ENCODE data around the gene GPN2. TPM values are rescaled to one million over a fixed set of nuclear protein-coding genes. Genes with fewer than 3 reads are reported as not detected.
"Not testable (repeated sequence)": the region's sequence is repeated elsewhere in the genome, so short reads cannot be mapped to it uniquely, and the experiment has no call there.

GPN2 gene
- total RNA-seq, 1 experiment from 2014 or later, result 41.9 TPM

DNA sequence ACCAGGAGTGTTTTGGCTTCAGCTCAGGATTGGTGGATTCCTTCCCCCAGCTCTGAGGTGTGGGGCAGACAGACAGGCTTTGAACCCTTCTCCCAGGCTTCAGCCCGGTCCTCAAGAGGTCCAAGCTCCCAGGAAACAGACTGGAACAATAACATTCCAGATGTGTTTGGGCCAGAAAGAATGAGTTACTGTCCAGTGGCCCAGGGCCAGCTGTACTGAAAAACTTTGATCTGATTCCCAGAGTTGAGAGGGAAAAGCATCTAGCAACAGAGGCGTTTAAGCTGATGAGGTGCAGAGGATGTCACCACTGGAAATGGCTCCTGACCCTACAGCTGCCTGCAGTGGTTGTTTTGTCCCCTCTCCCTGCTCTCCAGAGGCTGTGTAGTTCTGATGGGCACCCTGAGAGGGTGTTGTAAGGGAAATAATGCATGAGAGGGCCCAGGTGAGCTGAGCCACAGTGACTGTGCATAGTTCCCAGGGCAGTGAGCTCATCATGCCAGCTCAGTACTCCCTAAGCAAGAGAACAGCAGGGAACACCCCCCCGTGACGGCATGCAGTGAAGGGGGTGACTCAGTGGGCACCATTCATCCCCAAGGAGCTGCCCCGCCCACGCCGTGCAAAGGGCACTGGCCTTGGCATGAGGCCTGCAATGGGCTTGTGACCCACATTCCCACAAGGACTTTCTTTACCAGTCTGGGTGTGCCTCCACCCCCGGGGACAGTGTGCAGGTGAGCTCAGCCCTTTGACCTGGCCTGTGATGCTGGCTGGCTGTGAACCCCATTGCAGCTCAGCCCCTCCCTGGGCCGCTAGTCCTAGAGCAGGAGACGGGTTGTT is 40.9 kb downstream of the GPN2 start:
- intact Hi-C loops (cut with micrococcal nuclease; ENCODE audit: unreplicated experiment) (no loop called here), in situ Hi-C loops (cut with HindIII; ENCODE audit: low pct_unique_long_range_greater_than_20kb, low sequenced_read_pairs) (no loop called here)
- TF ChIP-seq, protein P1, sequence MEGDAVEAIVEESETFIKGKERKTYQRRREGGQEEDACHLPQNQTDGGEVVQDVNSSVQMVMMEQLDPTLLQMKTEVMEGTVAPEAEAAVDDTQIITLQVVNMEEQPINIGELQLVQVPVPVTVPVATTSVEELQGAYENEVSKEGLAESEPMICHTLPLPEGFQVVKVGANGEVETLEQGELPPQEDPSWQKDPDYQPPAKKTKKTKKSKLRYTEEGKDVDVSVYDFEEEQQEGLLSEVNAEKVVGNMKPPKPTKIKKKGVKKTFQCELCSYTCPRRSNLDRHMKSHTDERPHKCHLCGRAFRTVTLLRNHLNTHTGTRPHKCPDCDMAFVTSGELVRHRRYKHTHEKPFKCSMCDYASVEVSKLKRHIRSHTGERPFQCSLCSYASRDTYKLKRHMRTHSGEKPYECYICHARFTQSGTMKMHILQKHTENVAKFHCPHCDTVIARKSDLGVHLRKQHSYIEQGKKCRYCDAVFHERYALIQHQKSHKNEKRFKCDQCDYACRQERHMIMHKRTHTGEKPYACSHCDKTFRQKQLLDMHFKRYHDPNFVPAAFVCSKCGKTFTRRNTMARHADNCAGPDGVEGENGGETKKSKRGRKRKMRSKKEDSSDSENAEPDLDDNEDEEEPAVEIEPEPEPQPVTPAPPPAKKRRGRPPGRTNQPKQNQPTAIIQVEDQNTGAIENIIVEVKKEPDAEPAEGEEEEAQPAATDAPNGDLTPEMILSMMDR (IDR thresholded peaks at IDR 0.05), result no peak
- TF ChIP-seq, protein P2, sequence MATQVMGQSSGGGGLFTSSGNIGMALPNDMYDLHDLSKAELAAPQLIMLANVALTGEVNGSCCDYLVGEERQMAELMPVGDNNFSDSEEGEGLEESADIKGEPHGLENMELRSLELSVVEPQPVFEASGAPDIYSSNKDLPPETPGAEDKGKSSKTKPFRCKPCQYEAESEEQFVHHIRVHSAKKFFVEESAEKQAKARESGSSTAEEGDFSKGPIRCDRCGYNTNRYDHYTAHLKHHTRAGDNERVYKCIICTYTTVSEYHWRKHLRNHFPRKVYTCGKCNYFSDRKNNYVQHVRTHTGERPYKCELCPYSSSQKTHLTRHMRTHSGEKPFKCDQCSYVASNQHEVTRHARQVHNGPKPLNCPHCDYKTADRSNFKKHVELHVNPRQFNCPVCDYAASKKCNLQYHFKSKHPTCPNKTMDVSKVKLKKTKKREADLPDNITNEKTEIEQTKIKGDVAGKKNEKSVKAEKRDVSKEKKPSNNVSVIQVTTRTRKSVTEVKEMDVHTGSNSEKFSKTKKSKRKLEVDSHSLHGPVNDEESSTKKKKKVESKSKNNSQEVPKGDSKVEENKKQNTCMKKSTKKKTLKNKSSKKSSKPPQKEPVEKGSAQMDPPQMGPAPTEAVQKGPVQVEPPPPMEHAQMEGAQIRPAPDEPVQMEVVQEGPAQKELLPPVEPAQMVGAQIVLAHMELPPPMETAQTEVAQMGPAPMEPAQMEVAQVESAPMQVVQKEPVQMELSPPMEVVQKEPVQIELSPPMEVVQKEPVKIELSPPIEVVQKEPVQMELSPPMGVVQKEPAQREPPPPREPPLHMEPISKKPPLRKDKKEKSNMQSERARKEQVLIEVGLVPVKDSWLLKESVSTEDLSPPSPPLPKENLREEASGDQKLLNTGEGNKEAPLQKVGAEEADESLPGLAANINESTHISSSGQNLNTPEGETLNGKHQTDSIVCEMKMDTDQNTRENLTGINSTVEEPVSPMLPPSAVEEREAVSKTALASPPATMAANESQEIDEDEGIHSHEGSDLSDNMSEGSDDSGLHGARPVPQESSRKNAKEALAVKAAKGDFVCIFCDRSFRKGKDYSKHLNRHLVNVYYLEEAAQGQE (IDR thresholded peaks at IDR 0.05; ENCODE audit: insufficient read depth in 1 of 2, low read depth in 2 of 2, low read length in 1 of 2), result no peak
- TF ChIP-seq SIN3A (IDR thresholded peaks at IDR 0.05; ENCODE audit: borderline replicate concordance, insufficient read depth, low read depth, low read length) (no peak), TCF7L2 (IDR thresholded peaks at IDR 0.05; ENCODE audit: low read depth, low read length) (no peak), POLR2AphosphoS5 (IDR thresholded peaks at IDR 0.05; ENCODE audit: low read depth, low read length) (no peak)
- CTCF ChIA-PET, result interaction anchor here (1.1 kb wide), 1 partner anchor 38 kb away, joined by 4 read pairs; no protein-coding TSS in a partner anchor
- Histone ChIP-seq H3K27me3 (ENCODE audit: control insufficient read depth, insufficient read depth, low read length) (no peaks in the 10 kb centered on the region), H3K4me1 (ENCODE audit: control insufficient read depth, insufficient read depth, low read length) (peaks cover 3% of the 10 kb centered on the region; the same call in 1 of the 2 replicates), H3K9me3 (ENCODE audit: control insufficient read depth, insufficient read depth, low read depth, low read length) (no peaks in the 10 kb centered on the region), H3K36me3 (ENCODE audit: control insufficient read depth, insufficient read depth, low read length) (peaks cover 4% of the 10 kb centered on the region), H3K27ac (ENCODE audit: low read length) (no peak overlapping the region), H3K4me3 (ENCODE audit: low read depth in 2 of 2, low read length in 2 of 2) (no peak overlapping the region)
- no TSS peak for BruUV-seq (replicated peaks)
- POLR2A ChIA-PET, result no interaction called here
- peak; percentile 92 for DNase-seq (ENCODE audit: low read depth, low spot score)
- peak; percentile 47; the same call in 1 of the 2 replicates for ATAC-seq

DNA sequence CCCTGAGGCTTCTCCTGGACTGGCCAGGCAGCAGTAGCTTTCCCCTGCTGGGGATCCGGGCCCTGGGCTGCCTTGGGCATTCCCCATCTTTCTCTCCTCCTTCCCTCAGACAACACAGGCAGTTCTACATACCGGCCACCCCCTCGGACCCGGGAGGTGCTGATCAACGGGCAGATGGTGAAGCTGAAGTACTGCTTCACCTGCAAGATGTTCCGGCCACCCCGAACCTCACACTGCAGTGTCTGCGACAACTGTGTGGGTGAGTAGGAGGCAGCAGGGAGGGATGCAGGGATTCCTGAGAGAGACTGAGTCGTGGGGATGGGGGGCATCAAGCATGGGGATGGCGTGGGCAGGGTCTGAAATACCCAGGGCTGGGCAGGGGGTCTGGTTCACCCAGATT is 41.6 kb downstream of the GPN2 start:
- TF ChIP-seq, protein P2 (IDR thresholded peaks at IDR 0.05; ENCODE audit: insufficient read depth in 1 of 2, low read depth in 2 of 2, low read length in 1 of 2), result no peak
- TF ChIP-seq POLR2AphosphoS5 (IDR thresholded peaks at IDR 0.05; ENCODE audit: low read depth, low read length), result no peak
- TF ChIP-seq, protein P1 (IDR thresholded peaks at IDR 0.05), result no peak
- no peak for TF ChIP-seq SIN3A (IDR thresholded peaks at IDR 0.05; ENCODE audit: borderline replicate concordance, insufficient read depth, low read depth, low read length)
- TF ChIP-seq TCF7L2 (IDR thresholded peaks at IDR 0.05; ENCODE audit: low read depth, low read length), result no peak
- intact Hi-C loops (cut with micrococcal nuclease; ENCODE audit: unreplicated experiment), result no loop called here
- POLR2A ChIA-PET, result no interaction called here

DNA sequence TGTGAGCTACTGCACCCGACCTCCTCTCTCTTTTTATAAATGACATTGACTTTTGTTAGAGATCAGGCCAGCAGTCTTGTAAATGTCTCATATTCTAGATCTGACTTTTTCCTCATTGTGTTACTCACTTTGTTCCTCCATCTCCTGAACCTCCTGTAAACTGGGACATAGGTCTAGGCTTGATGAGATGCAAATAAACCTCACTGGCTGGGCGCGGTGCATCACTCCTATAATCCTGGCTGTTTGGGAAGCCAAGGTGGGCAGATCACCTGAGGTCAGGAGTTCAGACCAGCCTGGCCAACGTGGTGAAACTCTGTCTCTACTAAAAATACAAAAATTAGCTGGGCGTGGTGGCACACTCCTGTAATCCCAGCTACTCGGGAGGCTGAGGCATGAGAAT is 42.3 kb downstream of the GPN2 start:
- H3K36me3 ChIP-seq (ENCODE audit: control insufficient read depth, insufficient read depth, low read length); H3K9me3 ChIP-seq (ENCODE audit: control insufficient read depth, insufficient read depth, low read depth, low read length); H3K27ac ChIP-seq (ENCODE audit: low read length); H3K27me3 ChIP-seq (ENCODE audit: control insufficient read depth, insufficient read depth, low read length); in situ Hi-C loops (cut with HindIII; ENCODE audit: low pct_unique_long_range_greater_than_20kb, low sequenced_read_pairs); CTCF ChIA-PET; BruUV-seq (replicated peaks); H3K4me3 ChIP-seq (ENCODE audit: low read depth in 2 of 2, low read length in 2 of 2); ATAC-seq; POLR2A ChIA-PET; DNase-seq (ENCODE audit: low read depth, low spot score); H3K4me1 ChIP-seq (ENCODE audit: control insufficient read depth, insufficient read depth, low read length); intact Hi-C loops (cut with micrococcal nuclease; ENCODE audit: unreplicated experiment): not testable (repeated sequence)

More for the DNA sequence above, 41.6 kb downstream of the GPN2 start:
- no TSS peak for BruUV-seq (replicated peaks)
- ATAC-seq, result no peak
- DNase-seq (ENCODE audit: low read depth, low spot score), result no peak
- Histone ChIP-seq H3K36me3 (ENCODE audit: control insufficient read depth, insufficient read depth, low read length) (peaks cover 4% of the 10 kb centered on the region), H3K27me3 (ENCODE audit: control insufficient read depth, insufficient read depth, low read length) (no peaks in the 10 kb centered on the region), H3K4me1 (ENCODE audit: control insufficient read depth, insufficient read depth, low read length) (peaks cover 3% of the 10 kb centered on the region; the same call in 1 of the 2 replicates), H3K4me3 (ENCODE audit: low read depth in 2 of 2, low read length in 2 of 2) (no peak overlapping the region), H3K9me3 (ENCODE audit: control insufficient read depth, insufficient read depth, low read depth, low read length) (no peaks in the 10 kb centered on the region), H3K27ac (ENCODE audit: low read length) (no peak overlapping the region)
- CTCF ChIA-PET, result no interaction called here
- in situ Hi-C loops (cut with HindIII; ENCODE audit: low pct_unique_long_range_greater_than_20kb, low sequenced_read_pairs), result no loop called here
